ENCODE results near the gene PPP5C.
"Not testable (repeated sequence)": the region's sequence is repeated elsewhere in the genome, so short reads cannot be mapped to it uniquely, and the experiment has no call there.

DNA sequence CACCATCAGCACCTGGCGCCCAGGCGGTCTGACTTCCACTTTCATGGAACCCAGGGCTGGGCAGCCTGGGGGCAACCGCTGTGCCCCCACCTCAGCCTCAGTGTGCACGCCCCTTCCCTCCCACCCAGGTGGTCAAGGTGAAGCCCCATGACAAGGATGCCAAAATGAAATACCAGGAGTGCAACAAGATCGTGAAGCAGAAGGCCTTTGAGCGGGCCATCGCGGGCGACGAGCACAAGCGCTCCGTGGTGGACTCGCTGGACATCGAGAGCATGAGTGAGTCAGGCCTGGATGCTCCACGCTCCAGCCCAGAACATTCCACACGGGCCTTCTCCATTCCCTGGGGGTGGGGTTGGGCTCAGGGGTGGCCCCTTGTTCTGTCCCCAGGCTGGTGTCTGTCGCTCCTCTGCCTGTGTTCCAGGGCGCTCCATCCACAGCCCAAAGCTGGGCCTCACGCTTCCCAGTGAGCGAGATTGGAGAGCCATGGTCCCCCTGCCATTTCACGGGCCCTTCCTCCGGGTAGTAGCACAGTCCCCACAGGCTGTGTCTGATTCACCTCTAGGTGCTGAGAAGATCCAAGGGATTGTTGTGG, 28.7 kb downstream of the PPP5C start:
- TF ChIP-seq, protein P1, sequence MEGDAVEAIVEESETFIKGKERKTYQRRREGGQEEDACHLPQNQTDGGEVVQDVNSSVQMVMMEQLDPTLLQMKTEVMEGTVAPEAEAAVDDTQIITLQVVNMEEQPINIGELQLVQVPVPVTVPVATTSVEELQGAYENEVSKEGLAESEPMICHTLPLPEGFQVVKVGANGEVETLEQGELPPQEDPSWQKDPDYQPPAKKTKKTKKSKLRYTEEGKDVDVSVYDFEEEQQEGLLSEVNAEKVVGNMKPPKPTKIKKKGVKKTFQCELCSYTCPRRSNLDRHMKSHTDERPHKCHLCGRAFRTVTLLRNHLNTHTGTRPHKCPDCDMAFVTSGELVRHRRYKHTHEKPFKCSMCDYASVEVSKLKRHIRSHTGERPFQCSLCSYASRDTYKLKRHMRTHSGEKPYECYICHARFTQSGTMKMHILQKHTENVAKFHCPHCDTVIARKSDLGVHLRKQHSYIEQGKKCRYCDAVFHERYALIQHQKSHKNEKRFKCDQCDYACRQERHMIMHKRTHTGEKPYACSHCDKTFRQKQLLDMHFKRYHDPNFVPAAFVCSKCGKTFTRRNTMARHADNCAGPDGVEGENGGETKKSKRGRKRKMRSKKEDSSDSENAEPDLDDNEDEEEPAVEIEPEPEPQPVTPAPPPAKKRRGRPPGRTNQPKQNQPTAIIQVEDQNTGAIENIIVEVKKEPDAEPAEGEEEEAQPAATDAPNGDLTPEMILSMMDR (IDR thresholded peaks at IDR 0.05) = not testable (repeated sequence)
- TF ChIP-seq POLR2AphosphoS5, TCF7L2 (IDR thresholded peaks at IDR 0.05; ENCODE audit: low read depth, low read length): not testable (repeated sequence)
- TF ChIP-seq, protein P2, sequence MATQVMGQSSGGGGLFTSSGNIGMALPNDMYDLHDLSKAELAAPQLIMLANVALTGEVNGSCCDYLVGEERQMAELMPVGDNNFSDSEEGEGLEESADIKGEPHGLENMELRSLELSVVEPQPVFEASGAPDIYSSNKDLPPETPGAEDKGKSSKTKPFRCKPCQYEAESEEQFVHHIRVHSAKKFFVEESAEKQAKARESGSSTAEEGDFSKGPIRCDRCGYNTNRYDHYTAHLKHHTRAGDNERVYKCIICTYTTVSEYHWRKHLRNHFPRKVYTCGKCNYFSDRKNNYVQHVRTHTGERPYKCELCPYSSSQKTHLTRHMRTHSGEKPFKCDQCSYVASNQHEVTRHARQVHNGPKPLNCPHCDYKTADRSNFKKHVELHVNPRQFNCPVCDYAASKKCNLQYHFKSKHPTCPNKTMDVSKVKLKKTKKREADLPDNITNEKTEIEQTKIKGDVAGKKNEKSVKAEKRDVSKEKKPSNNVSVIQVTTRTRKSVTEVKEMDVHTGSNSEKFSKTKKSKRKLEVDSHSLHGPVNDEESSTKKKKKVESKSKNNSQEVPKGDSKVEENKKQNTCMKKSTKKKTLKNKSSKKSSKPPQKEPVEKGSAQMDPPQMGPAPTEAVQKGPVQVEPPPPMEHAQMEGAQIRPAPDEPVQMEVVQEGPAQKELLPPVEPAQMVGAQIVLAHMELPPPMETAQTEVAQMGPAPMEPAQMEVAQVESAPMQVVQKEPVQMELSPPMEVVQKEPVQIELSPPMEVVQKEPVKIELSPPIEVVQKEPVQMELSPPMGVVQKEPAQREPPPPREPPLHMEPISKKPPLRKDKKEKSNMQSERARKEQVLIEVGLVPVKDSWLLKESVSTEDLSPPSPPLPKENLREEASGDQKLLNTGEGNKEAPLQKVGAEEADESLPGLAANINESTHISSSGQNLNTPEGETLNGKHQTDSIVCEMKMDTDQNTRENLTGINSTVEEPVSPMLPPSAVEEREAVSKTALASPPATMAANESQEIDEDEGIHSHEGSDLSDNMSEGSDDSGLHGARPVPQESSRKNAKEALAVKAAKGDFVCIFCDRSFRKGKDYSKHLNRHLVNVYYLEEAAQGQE (IDR thresholded peaks at IDR 0.05; ENCODE audit: insufficient read depth in 1 of 2, low read depth in 2 of 2, low read length in 1 of 2) = not testable (repeated sequence)

All from Panc1 (cell line).